Measurements from ENCODE around the gene MRPL54.

The MRPL54 gene

DNA sequence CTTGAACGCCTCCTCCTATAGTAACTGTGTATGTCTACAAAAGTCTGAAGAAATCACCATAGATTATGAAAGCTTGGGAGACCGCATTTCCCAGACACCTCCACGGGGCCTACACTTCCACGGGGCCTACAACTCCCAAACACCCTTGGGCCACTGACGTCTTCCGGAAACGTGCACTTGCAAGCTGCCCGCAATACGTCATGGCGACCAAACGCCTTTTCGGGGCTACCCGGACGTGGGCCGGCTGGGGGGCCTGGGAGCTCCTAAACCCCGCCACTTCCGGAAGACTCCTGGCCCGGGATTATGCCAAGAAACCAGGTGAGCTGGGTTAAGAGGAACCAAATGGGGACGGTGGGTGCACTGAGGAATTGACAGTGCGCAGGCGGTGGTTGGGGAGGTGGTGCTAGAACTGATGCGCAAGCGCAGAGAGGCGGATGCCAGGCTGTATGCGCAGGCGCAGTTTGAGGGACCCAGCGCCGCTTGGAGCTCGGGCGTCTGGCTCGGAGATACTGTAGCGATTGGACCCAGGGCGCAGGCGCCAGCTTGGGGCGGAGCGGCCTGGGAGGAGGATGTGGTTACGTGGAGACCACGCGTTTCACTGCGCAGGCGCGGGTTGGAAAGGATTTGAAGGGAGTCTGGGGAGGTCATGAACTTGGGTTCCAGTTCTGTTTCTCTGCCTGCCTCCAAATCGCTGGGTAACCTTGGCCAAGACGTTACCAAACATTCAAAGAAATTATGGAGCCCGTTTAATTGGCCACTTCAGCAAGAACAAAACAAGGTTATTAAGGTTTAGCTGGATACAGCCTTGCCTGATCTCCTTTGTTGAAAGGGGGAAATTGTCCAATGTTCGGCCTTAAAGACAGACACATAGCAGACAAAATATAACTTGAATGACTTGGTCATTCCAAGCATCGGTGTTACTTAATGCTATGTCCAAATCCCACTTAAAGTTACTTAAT, at the start of gene MRPL54:
MRPL54 (plus strand) TSS at position 182 of the 959 bp plus-strand sequence; CDS start at position 201, 19 bp downstream.
- H3K27me3 ChIP-seq (ENCODE audit: control insufficient read depth in 1 of 2, insufficient read depth in 2 of 2, low read length in 2 of 2): no peaks in the 10 kb centered on the region
- no peaks in the 10 kb centered on the region for H3K9me3 ChIP-seq (ENCODE audit: control insufficient read depth in 1 of 2, low read length in 2 of 2)
- peak within 1 kb of the TSS; percentile 96 to 97 for H3K9ac ChIP-seq (ENCODE audit: low read depth in 1 of 2, low read length in 2 of 2)
- peaks cover 17 to 27% of the 10 kb centered on the region in 2 donors for H3K4me1 ChIP-seq (ENCODE audit: control insufficient read depth in 1 of 2, insufficient read depth in 2 of 2, low read length in 2 of 2)
- peak within 1 kb of the TSS; percentile 98 for H3K27ac ChIP-seq (ENCODE audit: low read depth, low read length)
- H3K36me3 ChIP-seq (ENCODE audit: control insufficient read depth in 1 of 2, insufficient read depth in 2 of 2, low read length in 2 of 2): peaks cover 13 to 24% of the 10 kb centered on the region in 2 donors
- peak within 1 kb of the TSS; percentile 94 to 97 for H3K4me3 ChIP-seq (ENCODE audit: low read depth in 1 of 2, low read length in 2 of 2)

- H3K27me3 ChIP-seq (ENCODE audit: control insufficient read depth in 1 of 2, insufficient read depth in 2 of 2, low read length in 2 of 2): no peaks in the 10 kb centered on the region
- no peaks in the 10 kb centered on the region for H3K9me3 ChIP-seq (ENCODE audit: control insufficient read depth in 1 of 2, low read length in 2 of 2)
- no peak overlapping the region for H3K9ac ChIP-seq (ENCODE audit: low read depth in 1 of 2, low read length in 2 of 2)
- H3K4me1 ChIP-seq (ENCODE audit: control insufficient read depth in 1 of 2, insufficient read depth in 2 of 2, low read length in 2 of 2): peaks cover 21 to 23% of the 10 kb centered on the region in 2 donors
- no peak overlapping the region for H3K27ac ChIP-seq (ENCODE audit: low read depth, low read length)
- no peak overlapping the region for H3K4me3 ChIP-seq (ENCODE audit: low read depth in 1 of 2, low read length in 2 of 2)
- H3K36me3 ChIP-seq (ENCODE audit: control insufficient read depth in 1 of 2, insufficient read depth in 2 of 2, low read length in 2 of 2): no peaks in the 10 kb centered on the region
Measured at GRCh38 chr19:3716147-3716668, 46.3 kb upstream of the MRPL54 start.

DNA sequence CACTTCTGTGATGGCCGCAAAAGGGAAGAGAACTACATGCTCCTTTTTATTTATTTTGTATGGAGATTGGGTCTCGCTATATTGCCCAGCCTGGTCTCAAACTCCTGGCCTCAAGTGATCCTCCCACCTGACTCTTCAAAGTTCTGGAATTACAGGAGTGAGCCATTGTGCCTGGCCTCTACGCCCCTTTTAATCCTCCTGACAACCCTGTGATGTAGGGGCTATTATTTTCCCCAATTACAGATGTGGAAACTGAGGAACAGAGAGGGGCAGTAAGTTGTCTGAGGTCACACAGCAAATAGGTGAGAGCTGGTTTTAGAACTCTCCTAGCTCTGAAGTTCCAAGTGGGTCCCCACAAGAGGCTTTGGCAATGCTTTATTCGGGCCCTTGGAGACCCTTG, 42.6 kb upstream of the MRPL54 start:
- Histone ChIP-seq H3K4me1 (ENCODE audit: control insufficient read depth in 1 of 2, insufficient read depth in 2 of 2, low read length in 2 of 2) (peaks cover 16 to 19% of the 10 kb centered on the region in 2 donors), H3K27me3 (ENCODE audit: control insufficient read depth in 1 of 2, insufficient read depth in 2 of 2, low read length in 2 of 2) (no peaks in the 10 kb centered on the region), H3K9ac (ENCODE audit: low read depth in 1 of 2, low read length in 2 of 2) (no peak overlapping the region), H3K36me3 (ENCODE audit: control insufficient read depth in 1 of 2, insufficient read depth in 2 of 2, low read length in 2 of 2) (no peaks in the 10 kb centered on the region), H3K9me3 (ENCODE audit: control insufficient read depth in 1 of 2, low read length in 2 of 2) (no peaks in the 10 kb centered on the region), H3K27ac (ENCODE audit: low read depth, low read length) (peak overlapping the region; percentile 80), H3K4me3 (ENCODE audit: low read depth in 1 of 2, low read length in 2 of 2) (peak overlapping the region in 1 of 2 donors; percentile 51)

- Histone ChIP-seq H3K36me3 (ENCODE audit: control insufficient read depth in 1 of 2, insufficient read depth in 2 of 2, low read length in 2 of 2) (no peaks in the 10 kb centered on the region), H3K9ac (ENCODE audit: low read depth in 1 of 2, low read length in 2 of 2) (peak overlapping the region in 1 of 2 donors; percentile 47), H3K4me1 (ENCODE audit: control insufficient read depth in 1 of 2, insufficient read depth in 2 of 2, low read length in 2 of 2) (peaks cover 18 to 25% of the 10 kb centered on the region in 2 donors), H3K27me3 (ENCODE audit: control insufficient read depth in 1 of 2, insufficient read depth in 2 of 2, low read length in 2 of 2) (no peaks in the 10 kb centered on the region), H3K27ac (ENCODE audit: low read depth, low read length) (peak overlapping the region; percentile 80), H3K4me3 (ENCODE audit: low read depth in 1 of 2, low read length in 2 of 2) (peak overlapping the region; percentile 51 to 80), H3K9me3 (ENCODE audit: control insufficient read depth in 1 of 2, low read length in 2 of 2) (no peaks in the 10 kb centered on the region)
Measured at GRCh38 chr19:3720349-3720917, 42.0 kb upstream of the MRPL54 start.

- Histone ChIP-seq H3K9me3 (ENCODE audit: control insufficient read depth in 1 of 2, low read length in 2 of 2) (no peaks in the 10 kb centered on the region), H3K27me3 (ENCODE audit: control insufficient read depth in 1 of 2, insufficient read depth in 2 of 2, low read length in 2 of 2) (no peaks in the 10 kb centered on the region), H3K4me1 (ENCODE audit: control insufficient read depth in 1 of 2, insufficient read depth in 2 of 2, low read length in 2 of 2) (peaks cover 20 to 32% of the 10 kb centered on the region in 2 donors), H3K4me3 (ENCODE audit: low read depth in 1 of 2, low read length in 2 of 2) (peak overlapping the region; percentile 80 to 86), H3K27ac (ENCODE audit: low read depth, low read length) (peak overlapping the region; percentile 58), H3K36me3 (ENCODE audit: control insufficient read depth in 1 of 2, insufficient read depth in 2 of 2, low read length in 2 of 2) (no peaks in the 10 kb centered on the region), H3K9ac (ENCODE audit: low read depth in 1 of 2, low read length in 2 of 2) (peak overlapping the region; percentile 47 to 70)
Measured at GRCh38 chr19:3721131-3721886, 41.2 kb upstream of the MRPL54 start.

- no peaks in the 10 kb centered on the region for H3K36me3 ChIP-seq (ENCODE audit: control insufficient read depth in 1 of 2, insufficient read depth in 2 of 2, low read length in 2 of 2)
- H3K27ac ChIP-seq (ENCODE audit: low read depth, low read length): peak overlapping the region; percentile 32
- no peaks in the 10 kb centered on the region for H3K27me3 ChIP-seq (ENCODE audit: control insufficient read depth in 1 of 2, insufficient read depth in 2 of 2, low read length in 2 of 2)
- H3K9me3 ChIP-seq (ENCODE audit: control insufficient read depth in 1 of 2, low read length in 2 of 2): no peaks in the 10 kb centered on the region
- H3K4me1 ChIP-seq (ENCODE audit: control insufficient read depth in 1 of 2, insufficient read depth in 2 of 2, low read length in 2 of 2): peaks cover 20 to 34% of the 10 kb centered on the region in 2 donors
- H3K4me3 ChIP-seq (ENCODE audit: low read depth in 1 of 2, low read length in 2 of 2): peak overlapping the region; percentile 80 to 86
- peak overlapping the region; percentile 70 to 82 for H3K9ac ChIP-seq (ENCODE audit: low read depth in 1 of 2, low read length in 2 of 2)
Measured at GRCh38 chr19:3721887-3722442, 40.5 kb upstream of the MRPL54 start.

GRCh38 chr19:3722443-3723109, 39.9 kb upstream of the MRPL54 start:
- Histone ChIP-seq H3K4me1 (ENCODE audit: control insufficient read depth in 1 of 2, insufficient read depth in 2 of 2, low read length in 2 of 2) (peaks cover 20 to 34% of the 10 kb centered on the region in 2 donors), H3K36me3 (ENCODE audit: control insufficient read depth in 1 of 2, insufficient read depth in 2 of 2, low read length in 2 of 2) (no peaks in the 10 kb centered on the region), H3K27ac (ENCODE audit: low read depth, low read length) (no peak overlapping the region), H3K9me3 (ENCODE audit: control insufficient read depth in 1 of 2, low read length in 2 of 2) (no peaks in the 10 kb centered on the region), H3K4me3 (ENCODE audit: low read depth in 1 of 2, low read length in 2 of 2) (peak overlapping the region; percentile 80 to 86), H3K9ac (ENCODE audit: low read depth in 1 of 2, low read length in 2 of 2) (peak overlapping the region; percentile 70 to 82), H3K27me3 (ENCODE audit: control insufficient read depth in 1 of 2, insufficient read depth in 2 of 2, low read length in 2 of 2) (no peaks in the 10 kb centered on the region)

DNA sequence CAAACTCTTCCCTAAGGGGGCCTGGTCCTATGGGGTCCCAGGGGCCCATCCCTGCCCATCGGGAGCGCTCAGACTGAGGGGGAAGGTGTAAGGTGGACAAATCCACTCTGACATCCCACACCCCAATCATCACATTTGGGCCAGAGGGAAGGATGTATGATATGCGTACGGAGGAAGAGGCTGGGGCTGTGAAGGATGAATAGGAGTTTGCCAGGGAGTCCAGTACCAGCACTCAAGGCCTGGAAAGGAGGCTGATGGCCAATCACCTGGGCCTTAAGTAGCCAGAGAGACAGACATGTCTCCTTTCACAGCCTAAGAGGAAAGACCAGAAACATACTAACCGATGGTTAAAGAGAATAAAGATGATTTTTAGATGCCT, 39.4 kb upstream of the MRPL54 start:
- no peak overlapping the region for H3K27ac ChIP-seq (ENCODE audit: low read depth, low read length)
- no peak overlapping the region for H3K9ac ChIP-seq (ENCODE audit: low read depth in 1 of 2, low read length in 2 of 2)
- H3K4me1 ChIP-seq (ENCODE audit: control insufficient read depth in 1 of 2, insufficient read depth in 2 of 2, low read length in 2 of 2): peaks cover 20 to 34% of the 10 kb centered on the region in 2 donors
- H3K36me3 ChIP-seq (ENCODE audit: control insufficient read depth in 1 of 2, insufficient read depth in 2 of 2, low read length in 2 of 2): no peaks in the 10 kb centered on the region
- no peaks in the 10 kb centered on the region for H3K9me3 ChIP-seq (ENCODE audit: control insufficient read depth in 1 of 2, low read length in 2 of 2)
- H3K4me3 ChIP-seq (ENCODE audit: low read depth in 1 of 2, low read length in 2 of 2): peak overlapping the region; percentile 26 to 86
- H3K27me3 ChIP-seq (ENCODE audit: control insufficient read depth in 1 of 2, insufficient read depth in 2 of 2, low read length in 2 of 2): no peaks in the 10 kb centered on the region

- peaks cover 0 to 5% of the 10 kb centered on the region in 2 donors for H3K36me3 ChIP-seq (ENCODE audit: control insufficient read depth in 1 of 2, insufficient read depth in 2 of 2, low read length in 2 of 2)
- peaks cover 20 to 34% of the 10 kb centered on the region in 2 donors for H3K4me1 ChIP-seq (ENCODE audit: control insufficient read depth in 1 of 2, insufficient read depth in 2 of 2, low read length in 2 of 2)
- no peaks in the 10 kb centered on the region for H3K27me3 ChIP-seq (ENCODE audit: control insufficient read depth in 1 of 2, insufficient read depth in 2 of 2, low read length in 2 of 2)
- no peak overlapping the region for H3K9ac ChIP-seq (ENCODE audit: low read depth in 1 of 2, low read length in 2 of 2)
- no peak overlapping the region for H3K27ac ChIP-seq (ENCODE audit: low read depth, low read length)
- no peak overlapping the region for H3K4me3 ChIP-seq (ENCODE audit: low read depth in 1 of 2, low read length in 2 of 2)
- no peaks in the 10 kb centered on the region for H3K9me3 ChIP-seq (ENCODE audit: control insufficient read depth in 1 of 2, low read length in 2 of 2)
Measured at GRCh38 chr19:3723883-3724282, 38.6 kb upstream of the MRPL54 start.
